HepG2 (cell line): ENCODE results near the gene KIN. TPM values are rescaled to one million over a fixed set of nuclear protein-coding genes. Genes with fewer than 3 reads are reported as not detected.
A peak's percentile ranks its signal among the peaks of the same experiment; 100 is the strongest.

ENCODE experiments used
- ATF7 ChIP-seq, 2 experiments: fragments of 450-650 bp in 1 of 2; sonication (generic) in 1 of 2; formaldehyde crosslinking in 1 of 2; IDR thresholded peaks; 2 replicates each; pipeline versions ENCODE4 v1.4.0 to v1.6.1; 2016 to 2020; ENCODE audit warnings: antibody characterized with exemption in 1 of 2, mild to moderate bottlenecking in 1 of 2, missing genetic modification reagents in 1 of 2
- CAMTA2 ChIP-seq: sonication (generic); formaldehyde crosslinking; IDR thresholded peaks from 2 replicates; pipeline ENCODE4 v1.4.0; 2020; ENCODE audit warnings: mild to moderate bottlenecking, missing genetic modification reagents, borderline replicate concordance
- EED ChIP-seq: sonication (generic); formaldehyde crosslinking; IDR thresholded peaks from 2 replicates; pipeline ENCODE4 v1.5.0; 2020; ENCODE audit warnings: mild to moderate bottlenecking, missing genetic modification reagents
- GATAD2A ChIP-seq: IDR thresholded peaks from 2 replicates; pipeline ENCODE4 v1.6.1; 2016
- HNF4A ChIP-seq: sonication (generic); formaldehyde crosslinking; IDR thresholded peaks from 2 replicates; pipeline ENCODE4 v1.4.0; 2020; ENCODE audit warnings: missing genetic modification reagents
- HNRNPL ChIP-seq: fragments of 200-400 bp; formaldehyde crosslinking; IDR thresholded peaks from 2 replicates; pipeline ENCODE4 v1.6.1; 2017; ENCODE audit warnings: mild to moderate bottlenecking, low read depth, low read length
- KLF9 ChIP-seq: IDR thresholded peaks from 2 replicates; pipeline ENCODE4 v1.6.1; 2016; ENCODE audit warnings: low read depth
- MAFK ChIP-seq, 2 experiments: IDR thresholded peaks in 1 of 2; conservative IDR thresholded peaks in 1 of 2; 2 replicates each; pipeline ENCODE4 v1.6.1; 2011; ENCODE audit warnings: improper control_type of control experiment in 2 of 2, low read length in 2 of 2
- SOX6 ChIP-seq, 2 experiments: fragments of 450-650 bp in 1 of 2; sonication (generic) in 1 of 2; formaldehyde crosslinking in 1 of 2; IDR thresholded peaks; 2 replicates each; pipeline versions ENCODE4 v1.4.0 to v1.6.1; 2017 to 2020; ENCODE audit warnings: antibody characterized with exemption in 1 of 2, mild to moderate bottlenecking in 1 of 2, missing genetic modification reagents in 1 of 2
- ZBTB37 ChIP-seq: sonication (generic); formaldehyde crosslinking; IDR thresholded peaks from 2 replicates; pipeline ENCODE4 v1.4.0; 2020; ENCODE audit warnings: mild to moderate bottlenecking, missing genetic modification reagents
- ZKSCAN1 ChIP-seq: fragments of 150-350 bp; IDR thresholded peaks from 2 replicates; pipeline ENCODE4 v1.6.1; 2014; ENCODE audit warnings: low read length
- ZNF136 ChIP-seq: sonication (generic); formaldehyde crosslinking; IDR thresholded peaks from 2 replicates; pipeline ENCODE4 v1.8.1; 2022; ENCODE audit warnings: low read depth, mild to moderate bottlenecking, moderate library complexity, missing genetic modification reagents
- ZNF138 ChIP-seq: sonication (generic); formaldehyde crosslinking; IDR thresholded peaks from 2 replicates; pipeline ENCODE4 v1.5.0; 2020; ENCODE audit warnings: mild to moderate bottlenecking, low read depth, missing genetic modification reagents
- ZNF274 ChIP-seq: sonication (generic); formaldehyde crosslinking; IDR thresholded peaks from 2 replicates; pipeline ENCODE4 v1.5.1; 2020; ENCODE audit warnings: mild to moderate bottlenecking, missing genetic modification reagents
- ZNF441 ChIP-seq: sonication (generic); formaldehyde crosslinking; IDR thresholded peaks from 2 replicates; pipeline ENCODE4 v1.7.0; 2021; ENCODE audit warnings: missing genetic modification reagents, borderline replicate concordance
- ZNF619 ChIP-seq: sonication (generic); formaldehyde crosslinking; IDR thresholded peaks from 2 replicates; pipeline ENCODE4 v1.4.0; 2020; ENCODE audit warnings: mild to moderate bottlenecking, missing genetic modification reagents
- ZSCAN25 ChIP-seq: sonication (generic); formaldehyde crosslinking; IDR thresholded peaks from 2 replicates; pipeline ENCODE4 v1.8.0; 2022; ENCODE audit warnings: mild to moderate bottlenecking, missing genetic modification reagents
- polyA plus RNA-seq, 8 experiments: library from polyadenylated mRNA; depleted of rRNA in 3 of 8; stranded (reverse) in 7 of 8; unstranded in 1 of 8; fragments of >200 nt; fragmentation: Illumina TruSeq in 4 of 8; extraction: Trizol in 4 of 8; gene quantifications; 2 replicates each; pipeline versions ENCODE4 v1.2.1 to v1.2.3, GENCODE V29; 2011 to 2016; ENCODE audit warnings: low read depth in 4 of 8, missing spikeins in 1 of 8, mixed read lengths in 1 of 8; ENCODE audit not compliant: insufficient read depth in 1 of 8
- total RNA-seq, 5 experiments: library from RNA; depleted of rRNA; stranded (reverse); fragments of >200 nt; fragmentation: Illumina TruSeq; extraction: Trizol; gene quantifications; 2 replicates each; pipeline ENCODE4 v1.2.3, GENCODE V29; 2016; ENCODE audit warnings: low read depth in 1 of 5
- TF ChIP-seq, protein P1 (sequence below): sonication (generic); formaldehyde crosslinking; IDR thresholded peaks from 2 replicates; pipeline ENCODE4 v1.4.0; 2020; ENCODE audit warnings: missing genetic modification reagents
- TF ChIP-seq, protein P2 (sequence below): fragments of 450-650 bp; IDR thresholded peaks from 2 replicates; pipeline ENCODE4 v1.6.1; 2017; ENCODE audit warnings: mild to moderate bottlenecking
- TF ChIP-seq, protein P3 (sequence below): sonication (generic); formaldehyde crosslinking; IDR thresholded peaks from 2 replicates; pipeline ENCODE4 v1.4.0; 2020; ENCODE audit warnings: mild to moderate bottlenecking, missing genetic modification reagents, borderline replicate concordance

The KIN gene
- total and polyA plus RNA-seq, 2 of the 13 experiments (the other 11 are each of a cell fraction or from before 2014, with no cell fraction given), result 4.9 to 23.2 TPM

GRCh38 chr10:7703140-7703539, 84.7 kb downstream of the KIN start, which contains the start of gene ITIH2 (continued):
- TF ChIP-seq, protein P1, sequence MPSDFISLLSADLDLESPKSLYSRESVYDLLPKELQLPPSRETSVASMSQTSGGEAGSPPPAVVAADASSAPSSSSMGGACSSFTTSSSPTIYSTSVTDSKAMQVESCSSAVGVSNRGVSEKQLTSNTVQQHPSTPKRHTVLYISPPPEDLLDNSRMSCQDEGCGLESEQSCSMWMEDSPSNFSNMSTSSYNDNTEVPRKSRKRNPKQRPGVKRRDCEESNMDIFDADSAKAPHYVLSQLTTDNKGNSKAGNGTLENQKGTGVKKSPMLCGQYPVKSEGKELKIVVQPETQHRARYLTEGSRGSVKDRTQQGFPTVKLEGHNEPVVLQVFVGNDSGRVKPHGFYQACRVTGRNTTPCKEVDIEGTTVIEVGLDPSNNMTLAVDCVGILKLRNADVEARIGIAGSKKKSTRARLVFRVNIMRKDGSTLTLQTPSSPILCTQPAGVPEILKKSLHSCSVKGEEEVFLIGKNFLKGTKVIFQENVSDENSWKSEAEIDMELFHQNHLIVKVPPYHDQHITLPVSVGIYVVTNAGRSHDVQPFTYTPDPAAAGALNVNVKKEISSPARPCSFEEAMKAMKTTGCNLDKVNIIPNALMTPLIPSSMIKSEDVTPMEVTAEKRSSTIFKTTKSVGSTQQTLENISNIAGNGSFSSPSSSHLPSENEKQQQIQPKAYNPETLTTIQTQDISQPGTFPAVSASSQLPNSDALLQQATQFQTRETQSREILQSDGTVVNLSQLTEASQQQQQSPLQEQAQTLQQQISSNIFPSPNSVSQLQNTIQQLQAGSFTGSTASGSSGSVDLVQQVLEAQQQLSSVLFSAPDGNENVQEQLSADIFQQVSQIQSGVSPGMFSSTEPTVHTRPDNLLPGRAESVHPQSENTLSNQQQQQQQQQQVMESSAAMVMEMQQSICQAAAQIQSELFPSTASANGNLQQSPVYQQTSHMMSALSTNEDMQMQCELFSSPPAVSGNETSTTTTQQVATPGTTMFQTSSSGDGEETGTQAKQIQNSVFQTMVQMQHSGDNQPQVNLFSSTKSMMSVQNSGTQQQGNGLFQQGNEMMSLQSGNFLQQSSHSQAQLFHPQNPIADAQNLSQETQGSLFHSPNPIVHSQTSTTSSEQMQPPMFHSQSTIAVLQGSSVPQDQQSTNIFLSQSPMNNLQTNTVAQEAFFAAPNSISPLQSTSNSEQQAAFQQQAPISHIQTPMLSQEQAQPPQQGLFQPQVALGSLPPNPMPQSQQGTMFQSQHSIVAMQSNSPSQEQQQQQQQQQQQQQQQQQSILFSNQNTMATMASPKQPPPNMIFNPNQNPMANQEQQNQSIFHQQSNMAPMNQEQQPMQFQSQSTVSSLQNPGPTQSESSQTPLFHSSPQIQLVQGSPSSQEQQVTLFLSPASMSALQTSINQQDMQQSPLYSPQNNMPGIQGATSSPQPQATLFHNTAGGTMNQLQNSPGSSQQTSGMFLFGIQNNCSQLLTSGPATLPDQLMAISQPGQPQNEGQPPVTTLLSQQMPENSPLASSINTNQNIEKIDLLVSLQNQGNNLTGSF (CRISPR knock-in tag), result no peak
- TF ChIP-seq ZNF441 (CRISPR knock-in tag) (no peak), GATAD2A (peak; percentile 73), EED (CRISPR knock-in tag) (no peak), ZKSCAN1 (no peak), ZNF138 (CRISPR knock-in tag) (no peak), ZNF136 (CRISPR knock-in tag) (no peak; the same call in 1 of the 2 replicates), MAFK (conservative IDR thresholded peaks at IDR 0.05 in 1 of 2, IDR thresholded peaks at IDR 0.05 in 1 of 2; ENCODE audit: low read length in 2 of 2) (no peak), SOX6 (IDR thresholded peaks at IDR 0.05) (no peak), SOX6 (CRISPR knock-in tag; IDR thresholded peaks at IDR 0.05) (peak; percentile 94), KLF9 (CRISPR knock-in tag) (no peak), ATF7 (IDR thresholded peaks at IDR 0.05) (no peak), ATF7 (CRISPR knock-in tag; IDR thresholded peaks at IDR 0.05) (no peak), ZNF619 (CRISPR knock-in tag) (no peak), HNF4A (CRISPR knock-in tag) (peak; percentile 61), HNRNPL (no peak), ZBTB37 (CRISPR knock-in tag) (no peak), ZSCAN25 (CRISPR knock-in tag) (no peak), ZNF274 (CRISPR knock-in tag) (no peak), CAMTA2 (CRISPR knock-in tag) (no peak)
- TF ChIP-seq, protein P2, sequence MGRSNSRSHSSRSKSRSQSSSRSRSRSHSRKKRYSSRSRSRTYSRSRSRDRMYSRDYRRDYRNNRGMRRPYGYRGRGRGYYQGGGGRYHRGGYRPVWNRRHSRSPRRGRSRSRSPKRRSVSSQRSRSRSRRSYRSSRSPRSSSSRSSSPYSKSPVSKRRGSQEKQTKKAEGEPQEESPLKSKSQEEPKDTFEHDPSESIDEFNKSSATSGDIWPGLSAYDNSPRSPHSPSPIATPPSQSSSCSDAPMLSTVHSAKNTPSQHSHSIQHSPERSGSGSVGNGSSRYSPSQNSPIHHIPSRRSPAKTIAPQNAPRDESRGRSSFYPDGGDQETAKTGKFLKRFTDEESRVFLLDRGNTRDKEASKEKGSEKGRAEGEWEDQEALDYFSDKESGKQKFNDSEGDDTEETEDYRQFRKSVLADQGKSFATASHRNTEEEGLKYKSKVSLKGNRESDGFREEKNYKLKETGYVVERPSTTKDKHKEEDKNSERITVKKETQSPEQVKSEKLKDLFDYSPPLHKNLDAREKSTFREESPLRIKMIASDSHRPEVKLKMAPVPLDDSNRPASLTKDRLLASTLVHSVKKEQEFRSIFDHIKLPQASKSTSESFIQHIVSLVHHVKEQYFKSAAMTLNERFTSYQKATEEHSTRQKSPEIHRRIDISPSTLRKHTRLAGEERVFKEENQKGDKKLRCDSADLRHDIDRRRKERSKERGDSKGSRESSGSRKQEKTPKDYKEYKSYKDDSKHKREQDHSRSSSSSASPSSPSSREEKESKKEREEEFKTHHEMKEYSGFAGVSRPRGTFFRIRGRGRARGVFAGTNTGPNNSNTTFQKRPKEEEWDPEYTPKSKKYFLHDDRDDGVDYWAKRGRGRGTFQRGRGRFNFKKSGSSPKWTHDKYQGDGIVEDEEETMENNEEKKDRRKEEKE, result no peak
- TF ChIP-seq, protein P3, sequence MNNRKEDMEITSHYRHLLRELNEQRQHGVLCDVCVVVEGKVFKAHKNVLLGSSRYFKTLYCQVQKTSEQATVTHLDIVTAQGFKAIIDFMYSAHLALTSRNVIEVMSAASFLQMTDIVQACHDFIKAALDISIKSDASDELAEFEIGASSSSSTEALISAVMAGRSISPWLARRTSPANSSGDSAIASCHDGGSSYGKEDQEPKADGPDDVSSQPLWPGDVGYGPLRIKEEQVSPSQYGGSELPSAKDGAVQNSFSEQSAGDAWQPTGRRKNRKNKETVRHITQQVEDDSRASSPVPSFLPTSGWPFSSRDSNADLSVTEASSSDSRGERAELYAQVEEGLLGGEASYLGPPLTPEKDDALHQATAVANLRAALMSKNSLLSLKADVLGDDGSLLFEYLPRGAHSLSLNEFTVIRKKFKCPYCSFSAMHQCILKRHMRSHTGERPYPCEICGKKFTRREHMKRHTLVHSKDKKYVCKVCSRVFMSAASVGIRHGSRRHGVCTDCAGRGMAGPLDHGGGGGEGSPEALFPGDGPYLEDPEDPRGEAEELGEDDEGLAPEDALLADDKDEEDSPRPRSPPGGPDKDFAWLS (CRISPR knock-in tag), result no peak
